Measurements from ENCODE around the gene IDS. TPM values are rescaled to one million over a fixed set of nuclear protein-coding genes. Genes with fewer than 3 reads are reported as not detected.
"Not testable (repeated sequence)": the region's sequence is repeated elsewhere in the genome, so short reads cannot be mapped to it uniquely, and the experiment has no call there.

IDS gene
- total RNA-seq, 6 experiments from 2014 or later, result 38.4 to 70.9 (median 55.1) TPM

GRCh38 chrX:149505671-149506070, 565 bp upstream of the IDS start:
- Mint-ChIP-seq H3K4me3 (peak overlapping the region; percentile 66; the same call in 1 of the 2 replicates), H3K4me1 (ENCODE audit: low read depth) (peaks cover 11% of the 10 kb centered on the region), H3K36me3 (ENCODE audit: low read depth) (no peaks in the 10 kb centered on the region; the same call in 1 of the 2 replicates), H3K27me3 (ENCODE audit: insufficient read depth) (peaks cover 8% of the 10 kb centered on the region), H3K9me3 (no peaks in the 10 kb centered on the region), H3K27ac (peak overlapping the region; percentile 36; the same call in 1 of the 2 replicates)
- TF ChIP-seq, protein P1, sequence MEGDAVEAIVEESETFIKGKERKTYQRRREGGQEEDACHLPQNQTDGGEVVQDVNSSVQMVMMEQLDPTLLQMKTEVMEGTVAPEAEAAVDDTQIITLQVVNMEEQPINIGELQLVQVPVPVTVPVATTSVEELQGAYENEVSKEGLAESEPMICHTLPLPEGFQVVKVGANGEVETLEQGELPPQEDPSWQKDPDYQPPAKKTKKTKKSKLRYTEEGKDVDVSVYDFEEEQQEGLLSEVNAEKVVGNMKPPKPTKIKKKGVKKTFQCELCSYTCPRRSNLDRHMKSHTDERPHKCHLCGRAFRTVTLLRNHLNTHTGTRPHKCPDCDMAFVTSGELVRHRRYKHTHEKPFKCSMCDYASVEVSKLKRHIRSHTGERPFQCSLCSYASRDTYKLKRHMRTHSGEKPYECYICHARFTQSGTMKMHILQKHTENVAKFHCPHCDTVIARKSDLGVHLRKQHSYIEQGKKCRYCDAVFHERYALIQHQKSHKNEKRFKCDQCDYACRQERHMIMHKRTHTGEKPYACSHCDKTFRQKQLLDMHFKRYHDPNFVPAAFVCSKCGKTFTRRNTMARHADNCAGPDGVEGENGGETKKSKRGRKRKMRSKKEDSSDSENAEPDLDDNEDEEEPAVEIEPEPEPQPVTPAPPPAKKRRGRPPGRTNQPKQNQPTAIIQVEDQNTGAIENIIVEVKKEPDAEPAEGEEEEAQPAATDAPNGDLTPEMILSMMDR (IDR thresholded peaks at IDR 0.05), result no peak
- no peak for DNase-seq

DNA sequence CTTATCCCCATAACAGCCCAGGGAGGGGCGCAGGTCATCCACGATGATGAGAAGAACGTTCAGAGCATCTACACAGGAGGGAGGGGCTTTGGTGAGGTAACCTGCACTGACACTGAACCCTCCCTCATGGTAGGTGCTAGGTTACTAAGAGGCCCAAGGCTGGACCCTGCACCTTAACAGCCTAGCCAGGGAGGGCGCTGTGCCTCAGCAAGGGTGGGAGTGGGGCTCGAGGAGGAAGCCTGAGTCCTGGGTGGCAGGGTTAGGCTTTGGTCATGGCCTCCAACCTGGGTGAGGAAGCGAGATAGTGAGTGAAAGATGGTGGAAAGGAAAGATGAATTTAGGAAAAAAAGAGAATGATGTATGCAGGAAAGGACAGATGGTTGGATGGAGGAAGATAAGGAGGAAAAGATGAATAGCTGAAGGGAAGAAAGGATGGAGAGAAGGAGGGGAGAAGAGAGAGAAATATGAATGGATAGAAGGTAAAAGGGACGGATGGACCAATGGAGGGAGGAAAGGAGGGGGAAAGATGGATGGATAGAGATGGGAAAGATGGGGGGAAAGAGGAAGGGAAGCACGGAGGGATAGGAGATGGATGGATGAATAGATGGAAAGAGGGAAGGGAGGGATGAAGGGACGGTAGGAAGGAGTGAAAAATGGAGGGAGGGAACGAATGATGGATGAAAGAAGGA, 736 bp downstream of the IDS start:
- DNase-seq, result no peak
- Mint-ChIP-seq H3K27me3 (ENCODE audit: insufficient read depth) (peaks cover 3% of the 10 kb centered on the region), H3K36me3 (ENCODE audit: low read depth) (no peaks in the 10 kb centered on the region; the same call in 1 of the 2 replicates), H3K27ac (peak overlapping the region; percentile 98), H3K4me3 (peak overlapping the region; percentile 95), H3K9me3 (no peaks in the 10 kb centered on the region), H3K4me1 (ENCODE audit: low read depth) (peaks cover 7% of the 10 kb centered on the region)
- TF ChIP-seq, protein P1 (IDR thresholded peaks at IDR 0.05), result peak; percentile 64

GRCh38 chrX:149503446-149503845, 1.7 kb downstream of the IDS start:
- peak overlapping the region; percentile 98 for H3K27ac Mint-ChIP-seq
- not testable (repeated sequence) for H3K9me3 Mint-ChIP-seq; H3K27me3 Mint-ChIP-seq (ENCODE audit: insufficient read depth); H3K36me3 Mint-ChIP-seq (ENCODE audit: low read depth); H3K4me1 Mint-ChIP-seq (ENCODE audit: low read depth)
- peak overlapping the region; percentile 95; the same call in 1 of the 2 replicates for H3K4me3 Mint-ChIP-seq
- DNase-seq, result peak; percentile 86

DNA sequence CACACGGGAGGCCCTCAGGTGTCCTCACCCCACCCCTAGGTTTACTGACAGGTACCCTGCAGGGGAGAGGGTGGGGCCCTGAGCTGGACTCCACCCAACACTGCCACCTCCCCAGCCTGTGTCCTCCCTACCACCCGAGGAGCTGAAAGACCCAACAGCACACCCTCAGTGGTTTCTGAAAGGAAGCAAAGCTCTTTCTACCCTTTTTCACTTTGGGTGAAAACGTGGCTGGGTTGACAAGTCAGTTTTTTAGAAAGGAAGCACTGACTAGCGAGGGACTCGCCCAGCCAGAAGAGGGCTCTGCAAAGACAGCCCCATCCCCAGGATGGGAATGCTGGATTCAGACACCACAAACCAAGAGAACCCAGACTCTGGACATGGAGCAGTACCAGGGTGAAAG, 2.2 kb downstream of the IDS start:
- H3K36me3 Mint-ChIP-seq (ENCODE audit: low read depth); H3K27me3 Mint-ChIP-seq (ENCODE audit: insufficient read depth); H3K4me3 Mint-ChIP-seq; DNase-seq; H3K9me3 Mint-ChIP-seq: not testable (repeated sequence)
- Mint-ChIP-seq H3K27ac (peak overlapping the region; percentile 56; the same call in 1 of the 2 replicates), H3K4me1 (ENCODE audit: low read depth) (peaks cover 12% of the 10 kb centered on the region)

GRCh38 chrX:149499766-149500165, 5.3 kb downstream of the IDS start:
- Mint-ChIP-seq H3K4me1 (ENCODE audit: low read depth) (peaks cover 37% of the 10 kb centered on the region), H3K9me3 (no peaks in the 10 kb centered on the region), H3K27me3 (ENCODE audit: insufficient read depth) (peaks cover 2% of the 10 kb centered on the region; the same call in 1 of the 2 replicates), H3K36me3 (ENCODE audit: low read depth) (peaks cover 13% of the 10 kb centered on the region), H3K27ac (no peak overlapping the region), H3K4me3 (no peak overlapping the region)
- TF ChIP-seq, protein P1 (IDR thresholded peaks at IDR 0.05), result no peak
- DNase-seq, result no peak

DNA sequence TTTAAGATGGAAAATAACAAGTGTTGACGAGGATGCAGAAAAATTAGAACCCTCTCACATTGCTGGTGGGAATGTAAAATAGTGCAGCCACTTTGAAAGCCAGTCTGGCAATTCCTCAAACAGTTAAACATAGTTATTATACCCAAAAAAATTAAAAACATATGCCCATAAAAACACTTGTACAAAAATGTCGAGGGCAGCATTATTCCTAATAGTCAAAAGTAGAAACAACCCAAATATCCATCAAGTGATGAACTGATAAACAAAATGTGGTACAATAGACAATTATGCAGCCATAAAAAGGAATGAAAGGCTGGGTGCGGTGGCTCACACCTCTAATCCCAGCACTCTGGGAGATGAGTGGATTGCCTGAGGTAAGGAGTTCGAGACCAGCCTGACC, 6.3 kb downstream of the IDS start:
- peaks cover 38% of the 10 kb centered on the region; the same call in 1 of the 2 replicates for H3K4me1 Mint-ChIP-seq (ENCODE audit: low read depth)
- no peak for DNase-seq
- no peak overlapping the region for H3K4me3 Mint-ChIP-seq
- H3K36me3 Mint-ChIP-seq (ENCODE audit: low read depth), result peaks cover 13% of the 10 kb centered on the region
- no peaks in the 10 kb centered on the region for H3K9me3 Mint-ChIP-seq
- no peak overlapping the region for H3K27ac Mint-ChIP-seq
- TF ChIP-seq, protein P1 (IDR thresholded peaks at IDR 0.05), result no peak
- H3K27me3 Mint-ChIP-seq (ENCODE audit: insufficient read depth), result peaks cover 2% of the 10 kb centered on the region; the same call in 1 of the 2 replicates

All from HFFc6 (cell line).